Measurements from ENCODE around the gene ALKAL2.

DNA sequence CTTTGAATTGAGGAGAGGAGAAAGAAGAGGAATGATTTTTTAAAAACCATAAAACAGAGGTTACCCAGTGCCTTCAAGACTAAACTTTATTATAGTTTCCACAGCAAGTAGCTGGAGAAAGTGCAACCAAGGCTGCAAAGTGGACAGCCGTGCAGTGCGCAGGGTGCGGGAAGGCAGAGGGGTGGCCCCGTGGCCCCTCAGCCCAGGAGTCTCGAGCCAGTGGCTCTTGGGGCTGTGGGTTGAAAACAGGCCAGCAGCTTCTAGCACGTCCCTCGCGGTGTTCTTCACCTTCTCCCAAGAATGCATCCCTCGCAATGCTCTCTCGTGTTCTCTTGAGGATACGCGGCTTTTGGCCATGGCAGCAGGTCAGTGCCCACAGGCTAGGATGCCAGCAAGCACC is 28.5 kb upstream of the ALKAL2 start:
- TF ChIP-seq, protein P1, sequence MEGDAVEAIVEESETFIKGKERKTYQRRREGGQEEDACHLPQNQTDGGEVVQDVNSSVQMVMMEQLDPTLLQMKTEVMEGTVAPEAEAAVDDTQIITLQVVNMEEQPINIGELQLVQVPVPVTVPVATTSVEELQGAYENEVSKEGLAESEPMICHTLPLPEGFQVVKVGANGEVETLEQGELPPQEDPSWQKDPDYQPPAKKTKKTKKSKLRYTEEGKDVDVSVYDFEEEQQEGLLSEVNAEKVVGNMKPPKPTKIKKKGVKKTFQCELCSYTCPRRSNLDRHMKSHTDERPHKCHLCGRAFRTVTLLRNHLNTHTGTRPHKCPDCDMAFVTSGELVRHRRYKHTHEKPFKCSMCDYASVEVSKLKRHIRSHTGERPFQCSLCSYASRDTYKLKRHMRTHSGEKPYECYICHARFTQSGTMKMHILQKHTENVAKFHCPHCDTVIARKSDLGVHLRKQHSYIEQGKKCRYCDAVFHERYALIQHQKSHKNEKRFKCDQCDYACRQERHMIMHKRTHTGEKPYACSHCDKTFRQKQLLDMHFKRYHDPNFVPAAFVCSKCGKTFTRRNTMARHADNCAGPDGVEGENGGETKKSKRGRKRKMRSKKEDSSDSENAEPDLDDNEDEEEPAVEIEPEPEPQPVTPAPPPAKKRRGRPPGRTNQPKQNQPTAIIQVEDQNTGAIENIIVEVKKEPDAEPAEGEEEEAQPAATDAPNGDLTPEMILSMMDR (IDR thresholded peaks at IDR 0.05): no peak
- TF ChIP-seq POLR2AphosphoS5 (IDR thresholded peaks at IDR 0.05): no peak

All from transverse colon (tissue), 4 donors.